Stimulated activated naive B cell treated with anti-CD40 and anti-IgM and Interleukin-4, amounts not matched to agents 10 μg/mL and 1 μg/mL and 100 μg/mL, for 72 hours (primary cell): Measurements from ENCODE around the gene SGIP1.

Experiments
- ATAC-seq, 2 donors: fragments of 150-1000 bp; cut with Tn5 transposase; replicated peaks; 2 replicates each; pipeline ENCODE4 v1.10.0; 2021; ENCODE audit warnings: moderate library complexity in 1 of 2
- DNase-seq: peaks from one replicate; pipeline ENCODE4 v3.0.0; 2021
- H3K27ac Mint-ChIP-seq: one replicate; pipeline ENCODE4 v1.8.0; 2022; ENCODE audit warnings: mild to moderate bottlenecking, mixed read lengths
- H3K27me3 Mint-ChIP-seq, 2 donors: one replicate each; pipeline ENCODE4 v1.8.0; 2022; ENCODE audit warnings: mixed read lengths in 2 of 2
- H3K36me3 Mint-ChIP-seq, 2 donors: one replicate each; pipeline ENCODE4 v1.8.0; 2022; ENCODE audit warnings: mixed read lengths in 2 of 2, mild to moderate bottlenecking in 1 of 2
- H3K4me1 Mint-ChIP-seq, 2 donors: one replicate each; pipeline ENCODE4 v1.8.0; 2022; ENCODE audit warnings: mixed read lengths in 2 of 2, mild to moderate bottlenecking in 1 of 2
- H3K4me3 Mint-ChIP-seq, 2 donors: one replicate each; pipeline ENCODE4 v1.8.0; 2022; ENCODE audit warnings: mild to moderate bottlenecking in 2 of 2, mixed read lengths in 2 of 2, moderate library complexity in 1 of 2
- H3K9me3 Mint-ChIP-seq, 2 donors: one replicate each; pipeline ENCODE4 v1.8.0; 2022; ENCODE audit warnings: mixed read lengths in 2 of 2, mild to moderate bottlenecking in 1 of 2

The SGIP1 gene

DNA sequence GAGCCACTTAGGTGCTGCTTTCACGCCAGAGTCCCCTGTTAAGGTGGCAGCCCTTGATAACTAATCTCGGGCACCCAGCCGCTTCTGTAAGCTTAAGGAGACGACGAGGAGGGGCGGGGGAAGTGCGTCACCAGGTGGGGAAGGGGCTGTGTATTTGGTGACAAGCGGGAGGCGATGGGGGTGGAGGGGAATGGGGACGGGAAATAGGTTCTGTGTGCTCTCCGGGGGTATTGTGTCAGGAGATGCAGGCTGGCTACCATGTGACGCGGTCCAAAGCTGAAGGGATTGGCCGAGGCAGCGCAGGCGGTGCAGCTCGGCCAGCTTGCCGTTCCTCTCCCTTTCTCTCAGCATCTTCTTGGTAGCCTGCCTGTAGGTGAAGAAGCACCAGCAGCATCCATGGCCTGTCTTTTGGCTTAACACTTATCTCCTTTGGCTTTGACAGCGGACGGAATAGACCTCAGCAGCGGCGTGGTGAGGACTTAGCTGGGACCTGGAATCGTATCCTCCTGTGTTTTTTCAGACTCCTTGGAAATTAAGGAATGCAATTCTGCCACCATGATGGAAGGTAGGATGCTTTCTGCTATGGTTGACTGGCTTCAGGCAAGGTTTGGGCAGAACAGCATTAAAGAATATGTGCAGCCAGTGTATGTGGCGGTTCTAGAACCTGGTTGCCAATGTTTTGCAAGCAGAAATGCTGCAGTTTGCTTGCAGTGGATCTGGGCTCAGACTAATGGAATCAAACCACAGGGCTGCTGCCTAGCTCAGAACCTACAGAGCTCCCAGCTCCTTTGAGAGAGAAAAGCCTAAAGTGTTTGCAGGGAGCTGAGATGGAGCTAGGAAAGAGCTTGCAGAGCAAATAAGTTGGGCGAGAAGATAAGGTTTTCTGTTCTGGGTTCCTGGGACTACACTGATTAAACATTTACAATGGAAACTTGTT is at the start of gene SGIP1:
Gene SGIP1 (plus strand): TSS at position 350 of the 937 bp plus-strand sequence. CDS start 206 bp downstream, at position 556.
- DNase-seq (no peak), ATAC-seq (peak; percentile 74 to 84)
- Mint-ChIP-seq H3K4me3 (peak within 1 kb of the TSS; percentile 85 to 86), H3K27me3 (peaks cover 36% of the 10 kb centered on the region in 2 donors), H3K4me1 (peaks cover 17 to 33% of the 10 kb centered on the region in 2 donors), H3K36me3 (no peaks in the 10 kb centered on the region), H3K27ac (peak within 1 kb of the TSS; percentile 86), H3K9me3 (no peaks in the 10 kb centered on the region)

DNA sequence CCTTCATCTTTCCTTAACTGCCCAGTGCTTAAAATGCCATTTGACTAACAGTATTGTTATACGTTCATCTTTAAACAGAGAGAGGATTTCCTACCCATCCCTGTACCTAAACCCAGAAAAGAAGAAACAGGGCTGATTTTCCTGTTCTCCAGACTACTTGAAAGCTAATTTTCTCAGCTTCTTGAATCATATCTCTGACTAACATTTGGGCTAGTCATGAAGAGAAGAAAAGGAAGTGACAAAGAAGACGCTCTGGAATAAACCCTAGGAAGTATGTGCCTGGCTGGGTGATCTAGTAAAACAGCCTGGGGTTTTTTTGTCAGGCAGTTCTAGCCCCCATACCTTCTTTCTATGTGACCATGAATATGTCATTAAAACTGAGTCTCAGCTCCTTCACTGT is 44.8 kb upstream of the SGIP1 start:
- Mint-ChIP-seq H3K27me3 (no peaks in the 10 kb centered on the region), H3K4me3 (no peak overlapping the region), H3K27ac (no peak overlapping the region), H3K4me1 (peaks cover 0 to 8% of the 10 kb centered on the region in 2 donors), H3K9me3 (no peaks in the 10 kb centered on the region), H3K36me3 (no peaks in the 10 kb centered on the region)
- DNase-seq (no peak), ATAC-seq (no peak)

- no peaks in the 10 kb centered on the region for H3K27me3 Mint-ChIP-seq
- no peaks in the 10 kb centered on the region for H3K36me3 Mint-ChIP-seq
- no peak for ATAC-seq
- H3K4me1 Mint-ChIP-seq, result peaks cover 0 to 8% of the 10 kb centered on the region in 2 donors
- H3K27ac Mint-ChIP-seq, result peak overlapping the region; percentile 31
- H3K9me3 Mint-ChIP-seq, result no peaks in the 10 kb centered on the region
- no peak for DNase-seq
- no peak overlapping the region for H3K4me3 Mint-ChIP-seq
Observed at GRCh38 chr1:66489972-66490601, 43.9 kb upstream of the SGIP1 start.

GRCh38 chr1:66490816-66491215 is 43.1 kb upstream of the SGIP1 start:
- H3K27ac Mint-ChIP-seq, result peak overlapping the region; percentile 31

DNA sequence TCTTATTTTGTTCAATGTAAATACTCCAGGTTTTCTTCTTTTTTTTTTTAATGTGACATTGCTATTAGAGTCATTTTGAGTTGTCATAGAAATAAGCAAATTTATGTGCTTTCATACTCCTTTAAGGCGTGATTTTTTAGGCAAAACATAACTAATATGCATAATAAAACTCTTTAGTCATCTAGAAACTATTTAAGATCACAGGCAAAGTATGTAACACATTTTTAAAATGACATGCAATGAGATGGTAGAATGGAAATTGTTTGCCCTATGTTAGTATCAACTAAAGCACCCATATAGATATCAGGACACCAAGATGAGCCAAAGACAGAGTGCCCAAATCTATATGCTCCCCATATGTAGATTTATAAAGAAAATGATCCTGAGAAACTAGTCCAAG is 41.5 kb upstream of the SGIP1 start:
- H3K4me3 Mint-ChIP-seq, result no peak overlapping the region
- no peaks in the 10 kb centered on the region for H3K9me3 Mint-ChIP-seq
- ATAC-seq (no peak), DNase-seq (no peak)
- peaks cover 0 to 11% of the 10 kb centered on the region in 2 donors for H3K4me1 Mint-ChIP-seq
- H3K36me3 Mint-ChIP-seq, result no peaks in the 10 kb centered on the region
- H3K27ac Mint-ChIP-seq, result no peak overlapping the region
- H3K27me3 Mint-ChIP-seq, result no peaks in the 10 kb centered on the region

More at GRCh38 chr1:66490816-66491215, 43.1 kb upstream of the SGIP1 start:
- H3K4me1 Mint-ChIP-seq, result peaks cover 0 to 9% of the 10 kb centered on the region in 2 donors
- DNase-seq (no peak), ATAC-seq (peak in 1 of 2 donors; percentile 79)
- H3K9me3 Mint-ChIP-seq, result no peaks in the 10 kb centered on the region
- no peaks in the 10 kb centered on the region for H3K36me3 Mint-ChIP-seq
- no peaks in the 10 kb centered on the region for H3K27me3 Mint-ChIP-seq
- H3K4me3 Mint-ChIP-seq, result no peak overlapping the region

DNA sequence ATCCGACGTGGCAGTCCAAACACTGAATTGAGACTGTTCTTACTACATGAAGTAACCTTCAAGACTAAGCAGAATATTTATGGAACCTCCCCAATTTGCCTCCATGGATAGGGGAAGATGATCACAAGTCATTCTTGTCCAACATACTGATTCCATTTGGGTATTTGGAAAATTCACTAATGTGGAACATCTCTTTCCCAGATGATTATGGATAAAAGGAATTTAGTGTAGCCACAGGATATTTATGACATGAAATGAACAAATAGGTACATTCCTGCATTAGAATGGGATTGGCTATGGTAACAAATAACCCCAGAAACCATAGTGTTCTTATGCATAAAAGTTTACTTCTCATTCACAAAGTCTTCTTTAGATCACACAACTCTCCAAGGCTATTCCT is 40.2 kb upstream of the SGIP1 start:
- no peaks in the 10 kb centered on the region for H3K36me3 Mint-ChIP-seq
- H3K4me3 Mint-ChIP-seq, result no peak overlapping the region
- DNase-seq, result no peak
- H3K9me3 Mint-ChIP-seq, result no peaks in the 10 kb centered on the region
- ATAC-seq, result no peak
- no peaks in the 10 kb centered on the region for H3K27me3 Mint-ChIP-seq
- no peak overlapping the region for H3K27ac Mint-ChIP-seq
- peaks cover 0 to 11% of the 10 kb centered on the region in 2 donors for H3K4me1 Mint-ChIP-seq

DNA sequence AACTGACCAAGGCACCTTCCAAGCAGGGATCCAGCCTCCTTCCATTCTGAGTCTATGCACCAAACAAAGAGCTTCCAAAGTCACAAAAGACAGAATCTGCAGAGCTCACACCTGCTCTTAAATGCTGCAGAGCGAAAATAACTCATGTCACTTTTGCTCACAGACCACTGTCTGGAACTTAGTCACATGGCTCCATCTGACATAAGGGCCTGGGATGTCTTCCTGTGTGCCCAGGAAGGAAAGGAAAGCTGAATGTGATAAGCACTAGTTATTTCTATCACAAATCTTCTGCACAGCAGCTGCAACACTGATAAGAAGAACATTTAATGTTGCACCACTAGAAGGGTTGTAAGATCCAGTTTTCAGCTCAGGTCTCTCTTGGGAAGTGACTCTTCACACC is 39.5 kb upstream of the SGIP1 start:
- Mint-ChIP-seq H3K27ac (no peak overlapping the region), H3K4me1 (peaks cover 0 to 11% of the 10 kb centered on the region in 2 donors), H3K27me3 (peaks cover 0 to 4% of the 10 kb centered on the region in 2 donors), H3K9me3 (no peaks in the 10 kb centered on the region), H3K36me3 (no peaks in the 10 kb centered on the region), H3K4me3 (no peak overlapping the region)
- DNase-seq (no peak), ATAC-seq (no peak)

- H3K4me3 Mint-ChIP-seq, result no peak overlapping the region
- H3K9me3 Mint-ChIP-seq, result no peaks in the 10 kb centered on the region
Observed at GRCh38 chr1:66495495-66495894, 38.5 kb upstream of the SGIP1 start.

DNA sequence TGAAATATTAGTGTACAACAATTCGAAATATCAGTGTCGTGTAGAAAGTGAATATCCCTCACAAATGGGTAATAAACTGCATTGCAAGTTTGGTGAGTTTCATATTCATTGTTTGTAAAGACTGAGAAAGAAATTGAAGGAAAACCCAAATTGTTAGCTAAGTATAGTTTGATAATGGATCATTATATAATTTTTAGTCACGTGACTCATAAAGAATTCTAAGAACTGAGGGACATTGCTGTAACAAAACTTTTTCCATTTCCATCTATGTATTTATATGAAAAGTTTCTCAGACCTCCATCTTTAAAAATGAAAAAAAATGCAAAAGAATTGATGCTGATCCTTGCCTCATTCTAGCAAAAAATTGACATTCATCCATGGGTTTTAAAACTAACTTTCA is 36.0 kb upstream of the SGIP1 start:
- no peak for DNase-seq
- H3K27ac Mint-ChIP-seq, result no peak overlapping the region
- H3K4me3 Mint-ChIP-seq, result no peak overlapping the region
- no peaks in the 10 kb centered on the region for H3K36me3 Mint-ChIP-seq
- H3K9me3 Mint-ChIP-seq, result no peaks in the 10 kb centered on the region
- peaks cover 0 to 4% of the 10 kb centered on the region in 2 donors for H3K4me1 Mint-ChIP-seq
- ATAC-seq, result no peak
- peaks cover 0 to 8% of the 10 kb centered on the region in 2 donors for H3K27me3 Mint-ChIP-seq

More at GRCh38 chr1:66495495-66495894, 38.5 kb upstream of the SGIP1 start:
- Mint-ChIP-seq H3K27me3 (peaks cover 0 to 4% of the 10 kb centered on the region in 2 donors), H3K4me1 (peaks cover 0 to 6% of the 10 kb centered on the region in 2 donors), H3K36me3 (no peaks in the 10 kb centered on the region), H3K27ac (no peak overlapping the region)
- ATAC-seq (no peak), DNase-seq (no peak)

DNA sequence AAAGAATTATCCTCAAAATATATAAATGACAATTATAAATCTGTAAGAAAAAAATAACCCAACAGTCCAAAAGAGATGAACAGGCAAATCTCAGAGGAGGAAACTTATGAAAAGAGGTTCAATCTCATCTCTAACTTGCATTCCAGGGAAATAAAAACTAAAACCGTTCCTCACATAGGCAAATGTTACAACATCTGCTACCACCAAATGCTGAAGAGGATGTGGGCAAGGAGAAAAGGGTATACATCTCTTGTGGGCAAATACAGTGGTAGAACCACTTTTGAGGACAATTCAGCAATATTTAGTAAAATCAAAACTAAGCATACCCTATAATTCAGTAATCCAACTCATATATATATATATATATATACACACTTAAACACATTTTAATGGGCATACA is 33.7 kb upstream of the SGIP1 start:
- ATAC-seq (no peak), DNase-seq (no peak)
- Mint-ChIP-seq H3K4me1 (peaks cover 0 to 4% of the 10 kb centered on the region in 2 donors), H3K27me3 (peaks cover 0 to 8% of the 10 kb centered on the region in 2 donors), H3K9me3 (no peaks in the 10 kb centered on the region), H3K36me3 (no peaks in the 10 kb centered on the region), H3K4me3 (no peak overlapping the region), H3K27ac (no peak overlapping the region)

- H3K27me3 Mint-ChIP-seq, result peaks cover 0 to 8% of the 10 kb centered on the region in 2 donors
- DNase-seq (no peak), ATAC-seq (no peak)
- no peak overlapping the region for H3K4me3 Mint-ChIP-seq
- peaks cover 0 to 2% of the 10 kb centered on the region in 2 donors for H3K4me1 Mint-ChIP-seq
- no peak overlapping the region for H3K27ac Mint-ChIP-seq
- no peaks in the 10 kb centered on the region for H3K36me3 Mint-ChIP-seq
- no peaks in the 10 kb centered on the region for H3K9me3 Mint-ChIP-seq
Observed at GRCh38 chr1:66502086-66502485, 31.9 kb upstream of the SGIP1 start.

- Mint-ChIP-seq H3K27ac (no peak overlapping the region), H3K9me3 (no peaks in the 10 kb centered on the region), H3K36me3 (no peaks in the 10 kb centered on the region), H3K4me3 (no peak overlapping the region), H3K27me3 (peaks cover 8 to 9% of the 10 kb centered on the region in 2 donors), H3K4me1 (peaks cover 0 to 2% of the 10 kb centered on the region in 2 donors)
- DNase-seq (no peak), ATAC-seq (peak; percentile 68 to 76)
Observed at GRCh38 chr1:66503841-66504470, 30.0 kb upstream of the SGIP1 start.

DNA sequence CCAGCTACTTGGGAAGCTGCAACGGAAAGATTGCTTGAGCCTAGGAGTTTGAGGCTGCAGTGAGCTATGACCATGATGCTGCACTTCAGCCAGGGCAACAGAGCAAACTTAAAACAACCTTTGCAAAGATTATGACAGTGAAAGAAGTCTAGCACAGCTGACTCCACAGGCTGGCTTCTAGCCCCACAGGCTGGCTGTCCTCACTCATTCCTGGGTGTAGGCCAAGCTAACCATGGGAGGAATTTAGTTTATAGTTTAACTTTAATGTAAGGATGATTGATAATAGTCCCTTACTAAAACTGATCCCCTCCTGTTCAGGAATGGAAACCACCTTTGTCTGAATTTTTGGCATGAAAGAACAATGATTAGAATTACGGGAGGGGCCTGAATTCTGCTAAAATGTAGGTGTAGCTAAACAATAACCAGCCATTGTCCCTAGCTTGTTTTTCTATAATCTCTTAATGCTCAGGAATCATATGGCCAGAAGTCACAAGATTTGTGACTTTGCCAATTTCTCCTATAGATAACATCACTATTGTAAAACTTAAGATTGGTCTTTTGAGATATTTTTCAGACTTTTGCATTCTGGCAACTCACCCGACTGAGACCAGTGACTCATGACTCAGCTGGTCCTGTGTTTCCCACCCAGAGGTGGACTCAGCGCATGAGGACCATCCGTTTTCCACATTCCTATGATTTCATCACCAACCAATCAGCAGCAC is 28.1 kb upstream of the SGIP1 start:
- no peak for ATAC-seq
- no peak overlapping the region for H3K4me3 Mint-ChIP-seq

DNA sequence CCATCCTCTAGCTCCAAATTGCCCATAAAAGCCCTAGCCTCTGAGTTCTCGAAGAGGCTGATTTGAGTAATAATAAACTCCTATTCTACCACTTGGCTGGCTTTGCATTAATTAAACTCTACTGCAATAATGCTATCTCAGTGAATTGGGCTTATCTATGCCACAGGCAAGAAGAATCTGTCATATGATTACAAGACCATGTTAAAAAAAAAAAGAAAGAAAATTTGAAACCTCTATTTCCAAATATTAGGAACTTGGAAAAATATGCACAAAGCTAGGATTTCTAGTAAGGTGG is 27.6 kb upstream of the SGIP1 start:
- Mint-ChIP-seq H3K27ac (no peak overlapping the region), H3K4me1 (no peaks in the 10 kb centered on the region), H3K4me3 (no peak overlapping the region), H3K27me3 (peaks cover 16% of the 10 kb centered on the region in 2 donors), H3K36me3 (no peaks in the 10 kb centered on the region), H3K9me3 (no peaks in the 10 kb centered on the region)
- ATAC-seq (no peak), DNase-seq (no peak)

More for the DNA sequence above, 28.1 kb upstream of the SGIP1 start:
- Mint-ChIP-seq H3K9me3 (no peaks in the 10 kb centered on the region), H3K27me3 (peaks cover 14 to 16% of the 10 kb centered on the region in 2 donors), H3K4me1 (no peaks in the 10 kb centered on the region), H3K27ac (no peak overlapping the region), H3K36me3 (no peaks in the 10 kb centered on the region)
- no peak for DNase-seq
